Naive thymus-derived CD8-positive, alpha-beta T cell (primary cell): ENCODE data around the gene APLNR. TPM values are rescaled to one million over a fixed set of nuclear protein-coding genes. Genes with fewer than 3 reads are reported as not detected.

ENCODE experiments used
- ATAC-seq, 2 donors: fragments of 150-1000 bp; cut with Tn5 transposase in 1 of 2; sonication (Bioruptor Pico), chemical (Tn5 transposase) in 1 of 2; 1 replicate in 1 of 2; 2 replicates in 1 of 2; pipeline ENCODE4 v1.10.0; 2021; ENCODE audit warnings: mild to moderate bottlenecking in 2 of 2, moderate library complexity in 2 of 2
- POLR2A ChIA-PET: fragments of 350-600 bp; sonication (Branson Sonifier 250); formaldehyde crosslinking; loops from one replicate; lab custom pipeline; 2021; ENCODE audit warnings: antibody characterized with exemption; lab: Charles Lee
- DNase-seq, 10 donors: peaks; one replicate each; pipeline versions ENCODE4 v3.0.0 to v3.0.0-alpha.2; 2020 to 2022
- H3K27ac Mint-ChIP-seq, 10 donors: one replicate each; pipeline ENCODE4 v1.8.0; 2020 to 2022; ENCODE audit warnings: mild to moderate bottlenecking in 10 of 10, mixed read lengths in 10 of 10, moderate library complexity in 4 of 10, inconsistent platforms in 1 of 10
- H3K27me3 Mint-ChIP-seq, 5 donors: one replicate each; pipeline ENCODE4 v1.8.0; 2021 to 2022; ENCODE audit warnings: mixed read lengths in 5 of 5
- H3K36me3 Mint-ChIP-seq, 3 donors: one replicate each; pipeline ENCODE4 v1.8.0; 2020 to 2022; ENCODE audit warnings: mixed read lengths in 3 of 3, mild to moderate bottlenecking in 2 of 3, inconsistent platforms in 1 of 3
- H3K4me1 Mint-ChIP-seq, 4 donors: one replicate each; pipeline ENCODE4 v1.8.0; 2021 to 2022; ENCODE audit warnings: mixed read lengths in 4 of 4
- H3K4me3 Mint-ChIP-seq, 10 donors: one replicate each; pipeline ENCODE4 v1.8.0; 2020 to 2022; ENCODE audit warnings: mild to moderate bottlenecking in 10 of 10, mixed read lengths in 10 of 10, moderate library complexity in 6 of 10, inconsistent platforms in 1 of 10
- H3K9me3 Mint-ChIP-seq, 9 donors: one replicate each; pipeline ENCODE4 v1.8.0; 2020 to 2022; ENCODE audit warnings: mixed read lengths in 9 of 9, mild to moderate bottlenecking in 3 of 9, inconsistent platforms in 1 of 9, moderate library complexity in 1 of 9
- polyA plus RNA-seq, 3 donors: library from polyadenylated mRNA; unstranded; fragments of 300-500 nt; fragmentation: Illumina TruSeq; gene quantifications; one replicate each; pipeline ENCODE4 v1.2.3, GENCODE V29; 2021
- total RNA-seq, 8 experiments: library from RNA in 2 of 8; stranded (reverse) in 2 of 8; gene quantifications; one replicate each; pipeline ENCODE4 v1.2.3 and lab custom pipeline; 2021 to 2026

The APLNR gene
- total and polyA plus RNA-seq, 5 experiments from 2014 or later, result not detected

DNA sequence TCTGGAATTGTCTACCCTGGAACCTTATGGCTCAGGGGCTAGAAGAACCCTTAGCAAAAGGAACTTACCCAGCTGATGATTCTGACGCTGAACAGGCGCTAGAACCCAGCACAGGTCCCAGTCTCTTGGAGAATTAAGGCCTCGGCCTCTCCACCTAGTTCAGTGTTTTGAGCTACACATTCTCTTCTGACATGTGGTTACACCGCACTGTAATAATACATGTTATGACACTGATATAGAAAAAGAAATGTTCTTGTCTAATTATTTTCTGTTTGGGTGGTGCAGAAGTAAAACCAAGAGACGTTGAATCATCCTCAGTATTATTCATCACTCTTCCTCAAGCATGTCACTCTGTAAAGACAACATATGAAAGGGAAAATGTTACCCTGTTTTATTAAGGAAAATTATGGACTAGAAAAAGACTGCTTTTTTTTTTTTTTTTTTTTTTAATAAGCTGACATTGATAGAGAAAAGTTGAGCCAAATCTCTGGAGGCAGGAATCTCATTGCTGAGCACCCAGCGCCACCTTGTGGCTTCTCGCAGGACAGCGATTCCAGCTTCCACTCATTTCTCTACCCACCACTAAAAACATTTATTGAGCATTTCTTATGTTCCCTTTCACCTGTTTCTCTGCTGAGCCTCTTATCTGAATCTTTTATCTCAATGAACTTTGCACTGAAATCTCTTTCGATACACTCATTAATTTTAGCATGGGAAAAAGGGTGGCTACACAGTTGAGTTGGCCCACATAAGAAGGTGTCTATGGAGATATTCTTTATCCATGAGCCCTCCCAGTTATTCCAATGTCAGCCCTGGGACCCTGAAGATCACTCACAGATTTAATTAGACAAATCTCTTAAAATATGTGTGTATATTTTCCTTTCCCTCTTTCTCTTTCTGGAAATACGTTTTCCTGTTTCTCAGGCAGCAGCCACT, 12.6 kb upstream of the APLNR start:
- Mint-ChIP-seq H3K36me3 (no peaks in the 10 kb centered on the region), H3K4me1 (peaks cover 5 to 9% (median 6%) of the 10 kb centered on the region in 4 donors), H3K27me3 (peaks cover 19 to 44% (median 27%) of the 10 kb centered on the region in 5 donors), H3K4me3 (no peak overlapping the region), H3K27ac (no peak overlapping the region), H3K9me3 (no peaks in the 10 kb centered on the region)
- no peak for ATAC-seq
- POLR2A ChIA-PET, result interaction anchor here (0.7 kb wide), 1 partner anchor 390 kb away, joined by 3 read pairs; no protein-coding TSS in a partner anchor
- peak in 6 of 10 donors; percentile 8 to 36 (median 26) for DNase-seq

DNA sequence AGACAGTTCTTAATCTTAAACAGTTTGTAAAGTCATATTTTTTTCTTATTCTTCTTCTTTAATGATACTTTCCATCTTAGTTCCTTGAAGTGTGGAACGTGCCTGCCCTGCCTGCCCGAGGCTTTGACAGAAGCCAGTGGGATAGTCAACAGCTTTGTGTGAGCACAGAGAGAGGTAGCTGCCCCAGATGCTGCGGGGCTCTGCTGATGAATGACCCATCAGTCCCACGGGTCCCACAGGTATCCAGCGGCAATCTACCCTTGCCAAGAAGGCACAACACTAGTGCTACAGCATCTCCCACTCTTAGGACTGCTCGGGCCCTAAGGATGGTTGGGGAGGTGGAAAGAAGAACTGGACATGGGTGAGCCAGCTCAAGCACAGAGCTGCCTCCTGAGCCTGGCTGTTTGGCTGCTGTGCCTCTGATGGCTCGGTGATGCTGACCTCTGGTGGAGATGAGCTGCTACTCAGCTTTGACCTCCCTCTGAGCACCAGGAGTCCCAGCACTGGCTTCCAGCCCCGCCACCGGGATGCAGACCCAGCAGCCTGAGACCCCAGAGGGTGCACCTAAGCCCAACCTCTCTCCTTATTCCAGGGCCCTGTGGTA, 11.8 kb upstream of the APLNR start:
- Mint-ChIP-seq H3K27ac (no peak overlapping the region), H3K4me1 (peaks cover 8 to 14% (median 8%) of the 10 kb centered on the region in 4 donors), H3K4me3 (no peak overlapping the region), H3K36me3 (no peaks in the 10 kb centered on the region), H3K9me3 (no peaks in the 10 kb centered on the region), H3K27me3 (peaks cover 12 to 36% (median 25%) of the 10 kb centered on the region in 5 donors)
- DNase-seq, result peak in 1 of 10 donors; percentile 1
- POLR2A ChIA-PET, result no interaction called here
- no peak for ATAC-seq

GRCh38 chr11:57244911-57245310, 7.9 kb upstream of the APLNR start:
- ATAC-seq (no peak), DNase-seq (no peak)
- Mint-ChIP-seq H3K27ac (peak overlapping the region in 4 of 10 donors; percentile 37 to 63 (median 48)), H3K27me3 (peaks cover 0 to 33% (median 8%) of the 10 kb centered on the region in 5 donors), H3K36me3 (no peaks in the 10 kb centered on the region), H3K9me3 (no peaks in the 10 kb centered on the region), H3K4me1 (peaks cover 8 to 14% (median 8%) of the 10 kb centered on the region in 4 donors), H3K4me3 (no peak overlapping the region)
- POLR2A ChIA-PET, result no interaction called here

DNA sequence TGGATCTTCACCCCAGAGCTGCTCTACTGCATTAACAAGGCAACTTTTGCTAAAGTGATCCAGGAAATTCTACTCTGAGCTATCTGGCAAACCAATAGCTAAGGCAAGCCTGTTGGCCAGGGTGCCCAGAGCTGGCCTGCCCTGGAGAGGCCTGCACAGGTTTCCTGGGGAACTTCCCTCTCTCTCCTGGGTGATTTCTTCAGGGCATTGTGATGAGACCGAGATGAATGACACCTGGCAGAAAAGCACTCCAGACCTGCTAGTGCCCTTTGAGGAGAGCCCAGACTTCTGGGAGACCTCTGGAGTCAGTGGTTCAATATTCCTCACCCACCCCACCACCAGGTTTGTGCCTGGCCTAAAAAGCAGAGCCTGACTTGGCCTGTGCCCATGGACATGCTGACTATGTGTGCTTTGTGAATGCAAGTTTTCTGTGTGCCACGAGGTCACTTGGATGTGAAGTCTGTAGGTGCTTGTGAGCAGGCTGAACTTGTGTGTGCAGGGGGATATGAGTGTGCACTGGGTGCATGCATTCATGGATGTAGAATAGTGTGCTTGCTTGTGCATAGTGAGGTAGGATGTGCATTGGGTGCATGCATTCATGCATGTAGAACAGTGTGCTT, 4.4 kb upstream of the APLNR start:
- Mint-ChIP-seq H3K27ac (no peak overlapping the region), H3K4me1 (peaks cover 14 to 25% (median 15%) of the 10 kb centered on the region in 4 donors), H3K36me3 (no peaks in the 10 kb centered on the region), H3K4me3 (no peak overlapping the region), H3K9me3 (no peaks in the 10 kb centered on the region), H3K27me3 (peaks cover 6 to 65% (median 21%) of the 10 kb centered on the region in 5 donors)
- POLR2A ChIA-PET, result no interaction called here
- ATAC-seq (no peak), DNase-seq (no peak)

DNA sequence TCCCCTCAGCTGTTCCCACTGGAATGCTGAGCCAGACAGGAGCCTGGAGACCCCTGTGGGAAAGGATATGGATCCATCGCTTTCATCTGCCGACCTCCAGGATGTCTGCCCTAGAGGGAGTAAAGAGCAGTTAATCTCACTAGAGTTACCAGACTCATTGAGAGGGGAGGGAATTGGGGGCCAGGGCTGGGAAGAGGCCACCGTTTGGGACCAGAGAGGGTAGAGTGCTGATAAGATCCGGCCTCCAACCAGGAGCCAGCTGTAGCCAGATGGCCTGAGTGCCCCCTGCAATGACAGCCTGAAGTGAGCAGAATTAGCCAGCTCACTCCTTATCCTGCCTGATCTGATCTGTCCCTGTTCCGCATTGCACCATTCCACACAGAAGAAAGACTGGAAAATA, 3.7 kb upstream of the APLNR start:
- no peaks in the 10 kb centered on the region for H3K9me3 Mint-ChIP-seq
- POLR2A ChIA-PET, result no interaction called here
- peaks cover 10 to 72% (median 28%) of the 10 kb centered on the region in 5 donors for H3K27me3 Mint-ChIP-seq
- peaks cover 14 to 25% (median 18%) of the 10 kb centered on the region in 4 donors for H3K4me1 Mint-ChIP-seq
- DNase-seq, result no peak
- no peak overlapping the region for H3K27ac Mint-ChIP-seq
- H3K36me3 Mint-ChIP-seq, result no peaks in the 10 kb centered on the region
- no peak overlapping the region for H3K4me3 Mint-ChIP-seq
- no peak for ATAC-seq

DNA sequence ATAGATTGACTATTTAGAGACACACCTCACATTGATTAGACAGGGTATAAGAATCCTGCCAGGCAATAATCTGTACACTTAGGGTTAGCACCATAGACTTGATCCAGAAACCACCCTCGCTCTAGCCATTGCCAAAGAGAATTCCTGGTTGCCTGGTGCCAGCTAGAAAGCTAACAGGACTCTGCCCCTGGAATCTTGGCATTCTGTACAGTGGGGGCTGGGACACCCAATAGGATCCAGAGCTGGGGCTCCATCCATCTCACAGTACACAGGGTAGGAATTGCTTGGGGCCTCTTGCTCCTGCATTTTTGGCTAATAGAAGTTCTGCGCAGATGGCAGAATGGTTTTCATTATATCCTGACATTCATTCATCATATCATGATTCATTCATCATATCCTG, 3.0 kb upstream of the APLNR start:
- no peak for DNase-seq
- H3K27me3 Mint-ChIP-seq, result peaks cover 15 to 80% (median 35%) of the 10 kb centered on the region in 5 donors
- H3K4me1 Mint-ChIP-seq, result peaks cover 12 to 19% (median 14%) of the 10 kb centered on the region in 4 donors
- no peak overlapping the region for H3K4me3 Mint-ChIP-seq
- no peak for ATAC-seq
- no peak overlapping the region for H3K27ac Mint-ChIP-seq
- H3K36me3 Mint-ChIP-seq, result no peaks in the 10 kb centered on the region
- POLR2A ChIA-PET, result no interaction called here
- H3K9me3 Mint-ChIP-seq, result no peaks in the 10 kb centered on the region

GRCh38 chr11:57239348-57239747, 2.3 kb upstream of the APLNR start:
- Mint-ChIP-seq H3K4me3 (no peak overlapping the region), H3K27me3 (peaks cover 21 to 86% (median 42%) of the 10 kb centered on the region in 5 donors), H3K4me1 (peaks cover 6 to 12% (median 9%) of the 10 kb centered on the region in 4 donors), H3K9me3 (no peaks in the 10 kb centered on the region), H3K27ac (no peak overlapping the region), H3K36me3 (no peaks in the 10 kb centered on the region)
- POLR2A ChIA-PET, result no interaction called here
- DNase-seq, result no peak
- no peak for ATAC-seq

GRCh38 chr11:57235761-57236703, 1.0 kb downstream of the APLNR start:
- no peak overlapping the region for H3K4me3 Mint-ChIP-seq
- H3K9me3 Mint-ChIP-seq, result no peaks in the 10 kb centered on the region
- no peaks in the 10 kb centered on the region for H3K36me3 Mint-ChIP-seq
- peaks cover 8 to 20% (median 15%) of the 10 kb centered on the region in 4 donors for H3K4me1 Mint-ChIP-seq
- peaks cover 42 to 97% (median 68%) of the 10 kb centered on the region in 5 donors for H3K27me3 Mint-ChIP-seq
- ATAC-seq (no peak), DNase-seq (no peak)
- POLR2A ChIA-PET, result no interaction called here
- peak overlapping the region in 1 of 10 donors; percentile 57 for H3K27ac Mint-ChIP-seq

DNA sequence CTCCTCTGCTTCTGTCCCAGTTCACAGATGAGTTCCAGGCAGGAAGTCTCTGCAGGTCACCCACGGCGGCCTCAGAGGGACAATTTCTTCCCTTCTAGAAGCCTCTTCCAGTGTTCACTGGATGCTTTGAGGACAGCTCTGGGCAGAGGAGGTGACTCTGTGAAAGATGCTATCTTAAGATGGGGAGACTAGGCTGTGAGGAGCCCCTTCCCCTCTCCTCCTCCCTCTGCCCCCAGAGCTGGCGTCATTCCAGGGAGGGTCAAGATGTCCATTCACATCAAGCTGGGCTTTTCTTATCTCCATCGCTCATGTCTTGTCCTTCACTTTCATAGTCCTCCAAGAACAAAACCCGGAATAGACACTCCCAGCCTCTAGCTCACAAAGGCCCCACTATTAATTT, 3.3 kb downstream of the APLNR start:
- peaks cover 8 to 20% (median 15%) of the 10 kb centered on the region in 4 donors for H3K4me1 Mint-ChIP-seq
- ATAC-seq (no peak), DNase-seq (no peak)
- no peaks in the 10 kb centered on the region for H3K9me3 Mint-ChIP-seq
- H3K27ac Mint-ChIP-seq, result no peak overlapping the region
- H3K27me3 Mint-ChIP-seq, result peaks cover 45 to 82% (median 75%) of the 10 kb centered on the region in 5 donors
- H3K4me3 Mint-ChIP-seq, result no peak overlapping the region
- no peaks in the 10 kb centered on the region for H3K36me3 Mint-ChIP-seq
- POLR2A ChIA-PET, result no interaction called here

- H3K4me1 Mint-ChIP-seq, result peaks cover 3 to 15% (median 6%) of the 10 kb centered on the region in 4 donors
- no peaks in the 10 kb centered on the region for H3K36me3 Mint-ChIP-seq
- peak overlapping the region in 1 of 10 donors; percentile 24 for H3K27ac Mint-ChIP-seq
- ATAC-seq (no peak), DNase-seq (no peak)
- H3K27me3 Mint-ChIP-seq, result peaks cover 44 to 67% (median 65%) of the 10 kb centered on the region in 5 donors
- POLR2A ChIA-PET, result no interaction called here
- no peak overlapping the region for H3K4me3 Mint-ChIP-seq
- no peaks in the 10 kb centered on the region for H3K9me3 Mint-ChIP-seq
Measured at GRCh38 chr11:57231539-57232253, 5.4 kb downstream of the APLNR start.

GRCh38 chr11:57230791-57231538, 6.1 kb downstream of the APLNR start:
- Mint-ChIP-seq H3K36me3 (no peaks in the 10 kb centered on the region), H3K27me3 (peaks cover 42 to 63% (median 58%) of the 10 kb centered on the region in 5 donors), H3K4me1 (peaks cover 2 to 10% (median 6%) of the 10 kb centered on the region in 4 donors), H3K4me3 (no peak overlapping the region), H3K9me3 (no peaks in the 10 kb centered on the region), H3K27ac (no peak overlapping the region)
- DNase-seq (no peak), ATAC-seq (no peak)
- POLR2A ChIA-PET, result no interaction called here
